ENCODE data around the gene ATP6V0D1. TPM values are rescaled to one million over a fixed set of nuclear protein-coding genes. Genes with fewer than 3 reads are reported as not detected.
A peak's percentile ranks its signal among the peaks of the same experiment; 100 is the strongest.

Gene ATP6V0D1
- total and polyA plus RNA-seq, 8 donors: 17.4 to 54.0 (median 32.3) TPM

DNA sequence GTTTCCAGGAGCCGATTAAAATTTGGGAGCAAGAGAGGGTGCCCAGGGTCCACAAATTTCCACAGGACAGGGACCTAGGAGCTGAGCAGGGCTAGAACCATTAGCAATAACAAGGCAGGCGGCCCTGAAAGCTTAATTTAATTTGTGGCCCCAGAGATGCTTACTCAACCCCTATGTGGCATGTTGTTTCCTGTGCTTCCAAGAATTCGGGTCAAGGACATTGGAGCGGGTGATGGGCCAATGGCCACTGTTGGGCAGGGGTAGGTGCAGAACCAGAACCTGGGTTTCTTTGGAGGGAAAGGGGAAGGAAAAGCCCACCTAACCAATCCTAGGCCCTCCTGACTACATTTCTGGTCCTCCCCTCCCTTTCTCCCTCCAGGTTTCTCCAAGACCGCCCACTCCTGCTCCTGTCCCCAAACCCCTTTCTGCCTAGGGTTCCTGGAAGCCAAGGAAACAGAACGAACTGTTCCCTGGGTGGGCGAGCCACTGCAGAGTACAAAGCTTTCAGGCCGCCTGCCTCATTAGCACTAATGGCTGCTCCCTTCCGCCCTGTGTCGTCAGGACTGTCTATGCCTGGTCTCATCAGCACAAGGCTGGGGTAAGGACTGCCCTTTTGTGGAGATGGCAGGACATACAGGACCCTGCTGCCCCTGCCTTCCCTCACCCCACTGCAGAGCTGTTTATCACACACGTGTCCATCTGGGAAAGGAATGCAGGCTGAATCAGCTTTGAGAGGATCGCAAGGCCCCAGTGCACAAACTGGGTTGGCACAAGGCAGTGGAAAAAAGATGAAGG lies 3.0 kb upstream of the ATP6V0D1 start:
- Histone ChIP-seq H3K27ac (no peak overlapping the region), H3K4me1 (peaks cover 8 to 26% (median 11%) of the 10 kb centered on the region in 3 donors), H3K36me3 (peaks cover 0 to 8% (median 0%) of the 10 kb centered on the region in 3 donors), H3K27me3 (no peaks in the 10 kb centered on the region), H3K9me3 (no peaks in the 10 kb centered on the region), H3K4me3 (no peak overlapping the region)
- TF ChIP-seq, protein P1, sequence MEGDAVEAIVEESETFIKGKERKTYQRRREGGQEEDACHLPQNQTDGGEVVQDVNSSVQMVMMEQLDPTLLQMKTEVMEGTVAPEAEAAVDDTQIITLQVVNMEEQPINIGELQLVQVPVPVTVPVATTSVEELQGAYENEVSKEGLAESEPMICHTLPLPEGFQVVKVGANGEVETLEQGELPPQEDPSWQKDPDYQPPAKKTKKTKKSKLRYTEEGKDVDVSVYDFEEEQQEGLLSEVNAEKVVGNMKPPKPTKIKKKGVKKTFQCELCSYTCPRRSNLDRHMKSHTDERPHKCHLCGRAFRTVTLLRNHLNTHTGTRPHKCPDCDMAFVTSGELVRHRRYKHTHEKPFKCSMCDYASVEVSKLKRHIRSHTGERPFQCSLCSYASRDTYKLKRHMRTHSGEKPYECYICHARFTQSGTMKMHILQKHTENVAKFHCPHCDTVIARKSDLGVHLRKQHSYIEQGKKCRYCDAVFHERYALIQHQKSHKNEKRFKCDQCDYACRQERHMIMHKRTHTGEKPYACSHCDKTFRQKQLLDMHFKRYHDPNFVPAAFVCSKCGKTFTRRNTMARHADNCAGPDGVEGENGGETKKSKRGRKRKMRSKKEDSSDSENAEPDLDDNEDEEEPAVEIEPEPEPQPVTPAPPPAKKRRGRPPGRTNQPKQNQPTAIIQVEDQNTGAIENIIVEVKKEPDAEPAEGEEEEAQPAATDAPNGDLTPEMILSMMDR (IDR thresholded peaks at IDR 0.05): no peak
- WGBS, 2 donors: 80% methylated on average over 12 of the region's 12 CpGs
- ATAC-seq: no peak
- intact Hi-C loops (cut with DNase I): no loop called here
- no peak for FAIRE-seq
- no peak for DNase-seq

GRCh38 chr16:67483150-67483549 lies 2.2 kb upstream of the ATP6V0D1 start, which contains the start of gene AGRP:
Gene AGRP (minus strand): TSS chr16:67483547. CDS start chr16:67483398, 149 bp downstream.
- intact Hi-C loops (cut with DNase I): no loop called here
- WGBS, 2 donors: 94 to 97% methylated on average over 6 of the region's 6 CpGs
- DNase-seq: peak in 1 of 6 donors; percentile 42
- Histone ChIP-seq H3K27ac (no peak within 1 kb of the TSS), H3K36me3 (peaks cover 0 to 8% (median 0%) of the 10 kb centered on the region in 3 donors), H3K27me3 (no peaks in the 10 kb centered on the region), H3K9me3 (no peaks in the 10 kb centered on the region), H3K4me1 (peaks cover 8 to 28% (median 11%) of the 10 kb centered on the region in 3 donors), H3K4me3 (no peak within 1 kb of the TSS)
- TF ChIP-seq, protein P1 (IDR thresholded peaks at IDR 0.05): no peak
- no peak for ATAC-seq
- FAIRE-seq: no peak

- H3K9me3 ChIP-seq: no peaks in the 10 kb centered on the region
- H3K27ac ChIP-seq: peak overlapping the region in 2 of 4 donors; percentile 52 to 55
- TF ChIP-seq, protein P1 (IDR thresholded peaks at IDR 0.05): no peak
- H3K4me1 ChIP-seq: peaks cover 8 to 34% (median 13%) of the 10 kb centered on the region in 3 donors
- H3K4me3 ChIP-seq: peak overlapping the region in 3 of 4 donors; percentile 78 to 97 (median 91)
- 80 to 82% methylated on average over 25 of the region's 25 CpGs for WGBS, 2 donors
- DNase-seq: peak in 1 of 6 donors; percentile 37
- ATAC-seq: no peak
- no peaks in the 10 kb centered on the region for H3K27me3 ChIP-seq
- no peak for FAIRE-seq
- peaks cover 0 to 8% (median 0%) of the 10 kb centered on the region in 3 donors for H3K36me3 ChIP-seq
- intact Hi-C loops (cut with DNase I): no loop called here
Observed at GRCh38 chr16:67482233-67482924, 1.4 kb upstream of the ATP6V0D1 start.

- Histone ChIP-seq H3K4me1 (peaks cover 8 to 40% (median 17%) of the 10 kb centered on the region in 3 donors), H3K27ac (peak overlapping the region in 3 of 4 donors; percentile 52 to 89 (median 55)), H3K27me3 (no peaks in the 10 kb centered on the region), H3K4me3 (peak overlapping the region; percentile 19 to 97 (median 84)), H3K36me3 (peaks cover 0 to 8% (median 0%) of the 10 kb centered on the region in 3 donors), H3K9me3 (no peaks in the 10 kb centered on the region)
- FAIRE-seq (no peak), ATAC-seq (peak; percentile 1 to 12 (median 2)), DNase-seq (peak in 4 of 6 donors; percentile 60 to 84 (median 78))
- TF ChIP-seq, protein P1 (IDR thresholded peaks at IDR 0.05): no peak
- intact Hi-C loops (cut with DNase I): no loop called here
- 18% methylated on average over 17 of the region's 17 CpGs for WGBS, 2 donors
Observed at GRCh38 chr16:67481561-67482232, 740 bp upstream of the ATP6V0D1 start.

Data from pancreas (tissue), 10 donors.